Duodenal mucosa (tissue), 2 donors: ENCODE data around the gene TP53BP1.
"Not testable (repeated sequence)": the region's sequence is repeated elsewhere in the genome, so short reads cannot be mapped to it uniquely, and the experiment has no call there.

Experiments used
- H3K27ac ChIP-seq: one replicate; pipeline ENCODE4 v1.7.0; 2013; ENCODE audit warnings: low read depth, low read length
- H3K27me3 ChIP-seq, 2 donors: one replicate each; pipeline ENCODE4 v1.7.0; 2013; ENCODE audit warnings: low read length in 2 of 2, control low read depth in 1 of 2; ENCODE audit not compliant: insufficient read depth in 2 of 2, control insufficient read depth in 1 of 2
- H3K36me3 ChIP-seq, 2 donors: one replicate each; pipeline ENCODE4 v1.7.0; 2013; ENCODE audit warnings: low read length in 2 of 2, control low read depth in 1 of 2; ENCODE audit not compliant: insufficient read depth in 2 of 2, control insufficient read depth in 1 of 2
- H3K4me1 ChIP-seq, 2 donors: one replicate each; pipeline ENCODE4 v1.7.0; 2013; ENCODE audit warnings: low read length in 2 of 2, control low read depth in 1 of 2; ENCODE audit not compliant: insufficient read depth in 2 of 2, control insufficient read depth in 1 of 2
- H3K4me3 ChIP-seq, 2 donors: one replicate each; pipeline ENCODE4 v1.7.0; 2013; ENCODE audit warnings: low read length in 2 of 2, low read depth in 1 of 2
- H3K9ac ChIP-seq, 2 donors: one replicate each; pipeline ENCODE4 v1.7.0; 2013; ENCODE audit warnings: low read length in 2 of 2, low read depth in 1 of 2
- H3K9me3 ChIP-seq, 2 donors: one replicate each; pipeline ENCODE4 v1.7.0; 2013; ENCODE audit warnings: low read length in 2 of 2, control low read depth in 1 of 2; ENCODE audit not compliant: control insufficient read depth in 1 of 2

TP53BP1 gene

GRCh38 chr15:43492673-43493601, at the start of gene TP53BP1:
Gene TP53BP1, minus strand, starts transcription at chr15:43493156. Its CDS starts 113 bp downstream, at chr15:43493043.
- peaks cover 0 to 4% of the 10 kb centered on the region in 2 donors for H3K36me3 ChIP-seq
- H3K9me3 ChIP-seq, result no peaks in the 10 kb centered on the region
- peak within 1 kb of the TSS; percentile 58 to 67 for H3K9ac ChIP-seq
- H3K27me3 ChIP-seq, result no peaks in the 10 kb centered on the region
- peak within 1 kb of the TSS; percentile 89 to 96 for H3K4me3 ChIP-seq
- H3K27ac ChIP-seq, result peak within 1 kb of the TSS; percentile 57
- H3K4me1 ChIP-seq, result peaks cover 16 to 23% of the 10 kb centered on the region in 2 donors

- H3K4me1 ChIP-seq, result no peaks in the 10 kb centered on the region
- peaks cover 0 to 10% of the 10 kb centered on the region in 2 donors for H3K36me3 ChIP-seq
- H3K9ac ChIP-seq, result no peak overlapping the region
- no peak overlapping the region for H3K27ac ChIP-seq
- no peak overlapping the region for H3K4me3 ChIP-seq
- H3K9me3 ChIP-seq, result no peaks in the 10 kb centered on the region
- H3K27me3 ChIP-seq, result no peaks in the 10 kb centered on the region
Observed at GRCh38 chr15:43541785-43542184, 48.8 kb upstream of the TP53BP1 start.

GRCh38 chr15:43538091-43538490, 45.1 kb upstream of the TP53BP1 start:
- Histone ChIP-seq H3K4me3 (no peak overlapping the region), H3K9me3 (no peaks in the 10 kb centered on the region), H3K9ac (no peak overlapping the region), H3K27ac (no peak overlapping the region), H3K27me3 (no peaks in the 10 kb centered on the region), H3K36me3 (peaks cover 15 to 23% of the 10 kb centered on the region in 2 donors), H3K4me1 (no peaks in the 10 kb centered on the region)

- peaks cover 15 to 23% of the 10 kb centered on the region in 2 donors for H3K36me3 ChIP-seq
- H3K4me1 ChIP-seq, result no peaks in the 10 kb centered on the region
- no peaks in the 10 kb centered on the region for H3K27me3 ChIP-seq
- no peak overlapping the region for H3K4me3 ChIP-seq
- no peaks in the 10 kb centered on the region for H3K9me3 ChIP-seq
- no peak overlapping the region for H3K9ac ChIP-seq
- H3K27ac ChIP-seq, result no peak overlapping the region
Observed at GRCh38 chr15:43534897-43535296, 41.9 kb upstream of the TP53BP1 start.

GRCh38 chr15:43532826-43533225, 39.9 kb upstream of the TP53BP1 start:
- not testable (repeated sequence) for H3K9me3 ChIP-seq, H3K27ac ChIP-seq, H3K4me3 ChIP-seq, H3K27me3 ChIP-seq, H3K9ac ChIP-seq, H3K4me1 ChIP-seq
- H3K36me3 ChIP-seq, result peaks cover 15 to 17% of the 10 kb centered on the region in 2 donors

- Histone ChIP-seq H3K4me1 (no peaks in the 10 kb centered on the region), H3K36me3 (peaks cover 15 to 17% of the 10 kb centered on the region in 2 donors), H3K4me3 (no peak overlapping the region), H3K9me3 (no peaks in the 10 kb centered on the region), H3K27me3 (no peaks in the 10 kb centered on the region), H3K27ac (no peak overlapping the region), H3K9ac (no peak overlapping the region)
Observed at GRCh38 chr15:43531018-43531670, 38.2 kb upstream of the TP53BP1 start.

GRCh38 chr15:43529587-43530345, 36.8 kb upstream of the TP53BP1 start:
- H3K4me3 ChIP-seq, result no peak overlapping the region
- no peaks in the 10 kb centered on the region for H3K9me3 ChIP-seq
- no peaks in the 10 kb centered on the region for H3K27me3 ChIP-seq
- H3K27ac ChIP-seq, result no peak overlapping the region
- no peaks in the 10 kb centered on the region for H3K4me1 ChIP-seq
- peaks cover 8 to 12% of the 10 kb centered on the region in 2 donors for H3K36me3 ChIP-seq
- no peak overlapping the region for H3K9ac ChIP-seq

GRCh38 chr15:43529141-43529540, 36.2 kb upstream of the TP53BP1 start:
- peaks cover 1 to 6% of the 10 kb centered on the region in 2 donors for H3K36me3 ChIP-seq

GRCh38 chr15:43528542-43529007, 35.6 kb upstream of the TP53BP1 start:
- H3K27ac ChIP-seq, result no peak overlapping the region
- peaks cover 0 to under 1% of the 10 kb centered on the region in 2 donors for H3K36me3 ChIP-seq

More at GRCh38 chr15:43529141-43529540, 36.2 kb upstream of the TP53BP1 start:
- no peaks in the 10 kb centered on the region for H3K27me3 ChIP-seq
- no peak overlapping the region for H3K9ac ChIP-seq
- no peak overlapping the region for H3K4me3 ChIP-seq
- H3K9me3 ChIP-seq, result no peaks in the 10 kb centered on the region
- no peaks in the 10 kb centered on the region for H3K4me1 ChIP-seq
- no peak overlapping the region for H3K27ac ChIP-seq

More at GRCh38 chr15:43528542-43529007, 35.6 kb upstream of the TP53BP1 start:
- Histone ChIP-seq H3K4me1 (no peaks in the 10 kb centered on the region), H3K4me3 (no peak overlapping the region), H3K9me3 (no peaks in the 10 kb centered on the region), H3K9ac (no peak overlapping the region), H3K27me3 (no peaks in the 10 kb centered on the region)
